Karpas-422 (cell line): ENCODE measurements around the gene PRSS35. TPM values are rescaled to one million over a fixed set of nuclear protein-coding genes. Genes with fewer than 3 reads are reported as not detected.

Experiments used
- DNase-seq: peaks from one replicate; pipeline ENCODE4 v3.0.0-alpha.2; 2015
- H2AFZ ChIP-seq: fragments of 200-600 bp; sonication (generic); 2 replicates; pipeline ENCODE4 v1.6.1; 2014; ENCODE audit warnings: antibody characterized with exemption, low read length, mixed read lengths
- H3K27ac ChIP-seq: fragments of 200-600 bp; sonication (generic); 2 replicates; pipeline ENCODE4 v1.5.1; 2014; ENCODE audit warnings: mild to moderate bottlenecking, low read length, moderate library complexity
- H3K27me3 ChIP-seq: fragments of 200-600 bp; sonication (generic); 2 replicates; pipeline ENCODE4 v1.6.1; 2014; ENCODE audit warnings: low read length, mixed read lengths
- H3K36me3 ChIP-seq: fragments of 200-600 bp; sonication (generic); 2 replicates; pipeline ENCODE4 v1.6.1; 2014; ENCODE audit warnings: low read length, mixed read lengths; ENCODE audit not compliant: insufficient read depth
- H3K4me1 ChIP-seq: fragments of 200-600 bp; sonication (generic); 2 replicates; pipeline ENCODE4 v1.6.1; 2014; ENCODE audit warnings: mild to moderate bottlenecking, low read length, mixed read lengths
- H3K4me2 ChIP-seq: fragments of 200-600 bp; sonication (generic); 2 replicates; pipeline ENCODE4 v1.6.1; 2014; ENCODE audit warnings: low read length, low read depth, mild to moderate bottlenecking; ENCODE audit not compliant: poor library complexity, severe bottlenecking
- H3K4me3 ChIP-seq: fragments of 200-600 bp; sonication (generic); 2 replicates; pipeline ENCODE4 v1.5.1; 2014; ENCODE audit warnings: mild to moderate bottlenecking, antibody characterized with exemption, low read length, mixed read lengths
- H3K79me2 ChIP-seq: fragments of 200-600 bp; sonication (generic); 2 replicates; pipeline ENCODE4 v1.6.1; 2014; ENCODE audit warnings: mild to moderate bottlenecking, low read length, mixed read lengths
- H3K9ac ChIP-seq: fragments of 200-600 bp; sonication (generic); 2 replicates; pipeline ENCODE4 v1.6.0; 2014; ENCODE audit warnings: low read length
- H3K9me2 ChIP-seq: fragments of 200-600 bp; sonication (generic), shearing (Covaris generic); replicated peaks from 2 replicates; pipeline ENCODE4 v1.6.0; 2014; ENCODE audit warnings: mild to moderate bottlenecking, low read length, moderate library complexity; ENCODE audit not compliant: insufficient read depth
- H3K9me3 ChIP-seq: fragments of 300-700, 200-600 bp; sonication (generic); 2 replicates; pipeline ENCODE4 v1.6.1; 2014; ENCODE audit warnings: low read length, mixed read lengths
- H4K20me1 ChIP-seq: fragments of 200-600 bp; sonication (generic); 2 replicates; pipeline ENCODE4 v1.6.1; 2014; ENCODE audit warnings: mild to moderate bottlenecking, antibody characterized with exemption, low read length, low read depth; ENCODE audit not compliant: insufficient read depth
- total RNA-seq: library from RNA; depleted of rRNA; stranded (reverse); fragments of >200 nt; shearing (Covaris generic); gene quantifications from 2 replicates; pipeline ENCODE4 v1.2.3, GENCODE V29; 2014; ENCODE audit warnings: low replicate concordance; rRNA removed

The PRSS35 gene
- total RNA-seq, 1 experiment from 2014 or later = not detected

- Histone ChIP-seq H3K27ac (no peak overlapping the region), H3K4me2 (no peak overlapping the region), H3K4me1 (no peaks in the 10 kb centered on the region), H4K20me1 (no peaks in the 10 kb centered on the region), H3K9me2 (no peaks in the 10 kb centered on the region), H3K79me2 (no peaks in the 10 kb centered on the region), H3K27me3 (no peaks in the 10 kb centered on the region), H2AFZ (no peak overlapping the region), H3K9ac (no peak overlapping the region), H3K9me3 (no peaks in the 10 kb centered on the region), H3K4me3 (no peak overlapping the region), H3K36me3 (no peaks in the 10 kb centered on the region)
- DNase-seq = no peak
These were observed 62.4 kb downstream of the PRSS35 start for GRCh38 chr6:83574783-83575182.

Other genes with a start within 250 kb of the PRSS35 start
- not detected in 2 replicates for gene ME1, start 81.5 kb upstream of the PRSS35 start, total RNA-seq
- not detected in 2 replicates for gene SNAP91, start 196.6 kb downstream of the PRSS35 start, total RNA-seq